NCI-H1930 (cell line): ENCODE results near the gene NEURL1.

Experiments used
- DNase-seq, 2 experiments: peaks; one replicate each; lab custom pipeline; 2025; lab: John Stamatoyannopoulos, UW

The NEURL1 gene

DNA sequence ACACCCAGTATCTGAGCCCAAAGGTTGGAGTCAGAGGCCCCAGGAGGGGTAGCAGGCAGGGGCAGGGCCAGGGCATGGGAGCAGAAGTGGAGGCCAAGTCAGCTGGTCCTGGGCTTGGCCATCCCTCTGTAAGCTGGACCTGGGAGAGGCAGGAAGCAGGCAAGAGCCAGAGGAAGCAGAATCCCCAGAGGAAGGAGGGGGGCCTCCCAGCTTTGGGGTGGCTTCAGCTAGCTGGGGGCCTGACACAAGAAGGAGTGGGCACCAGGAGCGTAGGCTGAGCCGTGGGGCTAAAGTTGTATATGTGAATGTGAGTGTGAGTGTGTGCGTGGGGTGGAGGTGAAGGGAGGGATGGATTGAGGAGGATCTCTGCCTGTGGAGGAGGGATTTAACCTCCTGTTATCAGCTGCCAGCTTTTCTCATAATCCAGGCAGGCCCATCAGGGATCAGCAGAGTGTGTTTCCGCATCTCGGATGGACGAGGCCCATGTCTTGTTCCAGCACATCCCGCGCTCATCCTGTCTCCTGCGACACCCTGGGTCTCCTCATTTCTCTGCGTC, 54.0 kb downstream of the NEURL1 start:
- no peak for DNase-seq

- no peak for DNase-seq
Observed at GRCh38 chr10:103548006-103548405, 54.5 kb downstream of the NEURL1 start.

- DNase-seq = no peak
Observed at GRCh38 chr10:103548581-103549348, 55.3 kb downstream of the NEURL1 start.

DNA sequence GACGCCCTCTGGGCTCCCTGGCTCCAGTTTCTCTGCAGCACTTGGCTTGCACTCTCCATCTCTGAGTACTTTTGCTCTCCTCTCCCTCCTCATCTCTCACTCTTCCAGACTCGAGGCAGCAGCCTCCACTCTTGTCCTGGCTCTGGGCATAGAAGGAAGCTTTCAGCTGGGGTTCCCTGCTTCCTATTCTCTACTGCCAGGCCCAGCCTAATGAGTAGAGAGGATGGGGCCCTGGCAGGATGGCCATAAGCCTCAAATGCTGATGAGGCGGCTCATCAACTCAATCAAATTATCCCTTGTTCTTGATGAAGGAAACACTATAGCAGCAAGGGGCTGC, 55.8 kb downstream of the NEURL1 start:
- no peak for DNase-seq

DNA sequence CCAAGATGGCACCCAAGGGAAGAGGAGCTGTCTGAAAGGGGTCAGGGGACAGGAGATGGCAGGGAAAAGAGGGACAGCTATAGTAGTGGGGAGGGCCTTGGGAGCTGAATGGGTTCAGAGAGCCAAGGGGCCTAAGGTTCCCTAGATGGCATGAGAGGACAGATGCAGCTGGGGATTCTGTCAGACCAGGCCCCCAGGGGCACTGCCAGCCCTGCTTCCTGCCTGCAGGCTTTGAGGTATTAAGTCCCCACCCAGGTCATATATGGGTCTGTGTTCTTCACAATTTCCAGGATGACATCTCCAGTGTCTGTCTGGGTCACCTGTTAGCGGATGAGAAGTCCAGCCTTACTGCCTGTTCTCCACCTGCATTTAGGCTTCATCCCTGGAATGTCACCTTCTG, 56.7 kb downstream of the NEURL1 start:
- DNase-seq = no peak

GRCh38 chr10:103551619-103552602, 58.4 kb downstream of the NEURL1 start:
- no peak for DNase-seq

DNA sequence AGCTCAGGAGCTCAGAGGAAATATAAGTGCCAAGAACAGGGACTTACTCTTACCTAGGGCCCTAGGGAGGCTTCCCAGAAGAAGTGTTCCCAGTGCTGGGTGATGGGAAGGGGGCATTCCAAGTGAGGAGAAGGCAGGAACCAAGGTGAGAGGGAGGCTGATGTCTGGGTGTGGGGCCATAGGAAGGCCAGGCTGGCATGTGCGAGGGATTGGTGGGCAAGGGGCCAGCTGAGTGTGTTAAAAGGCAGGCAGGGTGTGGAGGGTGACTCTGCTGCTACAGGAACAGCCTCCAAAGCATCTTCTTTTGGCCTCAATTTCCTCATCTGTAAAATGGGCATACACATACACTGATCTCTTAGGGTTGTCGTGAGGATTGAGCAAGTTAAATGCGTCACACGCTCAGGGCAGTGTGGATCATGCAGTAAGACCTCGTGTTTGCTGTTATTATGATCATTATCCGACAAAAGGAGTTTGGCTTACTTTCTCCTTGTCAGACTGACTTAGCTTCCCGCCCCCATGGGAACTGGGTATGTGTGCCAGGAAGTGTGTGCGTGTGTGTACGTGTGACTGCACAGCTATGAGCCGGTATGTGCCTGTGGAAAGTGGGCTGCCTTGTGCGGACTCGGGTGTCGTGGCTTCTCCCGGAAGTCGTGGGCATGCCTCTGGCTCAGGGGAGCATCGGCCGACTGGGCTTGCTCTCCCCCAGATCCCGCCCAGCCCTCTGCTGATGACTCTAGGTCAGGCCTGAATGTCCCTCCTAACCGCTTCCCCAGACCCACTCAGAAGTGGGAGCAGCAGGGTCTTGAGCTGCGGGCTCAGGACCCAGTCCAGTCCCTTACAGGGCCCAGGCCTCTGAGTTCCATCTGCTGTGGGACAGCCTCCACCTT, 59.6 kb downstream of the NEURL1 start:
- no peak for DNase-seq

GRCh38 chr10:103553743-103554487, 60.4 kb downstream of the NEURL1 start:
- no peak for DNase-seq

GRCh38 chr10:103554488-103555324, 61.2 kb downstream of the NEURL1 start:
- DNase-seq = no peak

GRCh38 chr10:103555325-103555649, 61.8 kb downstream of the NEURL1 start:
- no peak for DNase-seq

DNA sequence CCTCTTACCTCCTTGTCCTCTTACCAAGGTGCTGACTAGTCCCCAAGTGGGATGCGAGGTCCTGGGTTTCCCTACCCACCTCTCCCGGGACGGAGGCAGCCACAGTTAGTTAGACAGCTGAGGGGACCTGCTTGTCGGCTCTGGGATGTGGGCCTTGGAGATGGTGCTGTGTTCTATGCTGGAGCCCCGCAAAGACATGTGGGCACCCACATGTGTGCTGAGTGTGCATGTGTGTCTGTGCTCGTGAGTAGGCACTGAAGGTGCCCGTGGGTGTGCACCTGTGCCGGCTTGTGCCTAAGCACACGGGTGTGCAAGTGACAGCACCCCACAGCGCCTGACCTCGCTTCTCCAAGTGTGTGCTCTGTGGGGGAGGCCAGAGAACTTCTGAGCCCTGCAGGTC, 62.2 kb downstream of the NEURL1 start:
- no peak for DNase-seq

DNA sequence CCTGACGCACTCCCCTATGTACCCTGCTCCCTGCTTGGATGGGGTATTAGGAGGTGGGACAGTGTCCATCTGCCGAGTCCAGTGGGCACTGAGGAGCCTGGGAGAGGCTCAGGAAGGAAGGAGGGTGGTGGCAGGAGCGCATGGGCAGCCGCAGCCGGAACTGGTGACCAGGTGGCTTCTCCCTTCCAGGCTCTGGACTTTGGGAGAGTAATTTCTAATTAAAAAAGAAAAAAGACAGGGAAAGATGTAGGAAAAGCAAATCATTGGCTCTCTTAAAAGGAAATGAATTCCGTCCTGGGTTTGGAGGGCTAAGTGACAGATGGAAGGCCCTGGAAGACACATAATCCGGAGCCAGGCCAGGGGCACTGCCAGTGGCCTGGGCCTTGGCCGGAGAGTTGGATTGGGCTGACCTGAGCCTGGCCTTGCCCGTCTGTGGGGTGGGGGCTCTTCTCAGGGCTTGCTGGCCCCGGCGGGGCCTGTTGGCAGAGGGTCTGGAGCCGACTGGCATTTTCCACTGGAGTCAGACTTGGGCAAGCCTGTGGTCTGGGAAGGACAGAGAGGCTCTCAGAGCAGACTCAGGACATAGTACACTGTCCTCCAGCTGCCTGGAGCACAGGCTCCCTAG, 63.0 kb downstream of the NEURL1 start:
- DNase-seq = no peak

- DNase-seq = no peak
Observed at GRCh38 chr10:103557455-103557854, 64.0 kb downstream of the NEURL1 start.

- DNase-seq = no peak
Observed at GRCh38 chr10:103558911-103559310, 65.4 kb downstream of the NEURL1 start.

DNA sequence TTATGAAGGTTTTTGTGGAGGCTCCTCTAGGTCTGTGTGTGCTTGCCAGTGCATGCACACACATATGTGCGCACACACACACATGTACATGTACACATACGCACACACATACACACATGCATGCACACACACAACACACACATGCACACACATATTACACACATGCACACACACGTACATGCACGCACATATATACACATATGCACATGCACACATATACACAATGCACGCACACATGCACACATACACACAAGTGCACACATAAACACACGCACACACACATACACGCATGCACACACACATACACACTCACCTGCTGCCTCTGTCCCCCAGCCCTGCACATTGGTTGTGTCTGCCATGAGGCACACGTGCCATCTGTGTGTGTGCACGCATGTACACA, 66.3 kb downstream of the NEURL1 start:
- no peak for DNase-seq

DNA sequence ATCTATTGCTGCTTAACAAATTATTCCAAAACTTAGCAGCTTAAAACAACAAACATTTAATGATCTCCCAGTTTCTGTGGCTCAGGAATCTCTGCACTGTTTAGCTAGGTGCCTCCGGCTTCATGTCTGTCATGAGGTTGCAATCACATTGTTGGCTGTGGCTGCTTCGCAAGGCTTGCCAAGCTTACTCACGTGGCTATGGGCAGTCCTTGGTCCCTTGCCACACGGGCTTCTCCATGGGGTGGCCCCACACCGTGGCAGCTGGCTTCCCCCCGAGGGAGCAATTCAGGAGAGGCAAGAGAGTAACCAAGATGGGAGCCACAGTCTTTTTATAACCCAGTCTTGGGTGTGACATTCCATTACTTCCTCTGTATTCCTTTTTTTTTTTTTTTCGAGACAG, 67.4 kb downstream of the NEURL1 start:
- DNase-seq = no peak

- DNase-seq = no peak
Observed at GRCh38 chr10:103562383-103562782, 68.9 kb downstream of the NEURL1 start.

GRCh38 chr10:103563231-103564115, 70.0 kb downstream of the NEURL1 start:
- no peak for DNase-seq

DNA sequence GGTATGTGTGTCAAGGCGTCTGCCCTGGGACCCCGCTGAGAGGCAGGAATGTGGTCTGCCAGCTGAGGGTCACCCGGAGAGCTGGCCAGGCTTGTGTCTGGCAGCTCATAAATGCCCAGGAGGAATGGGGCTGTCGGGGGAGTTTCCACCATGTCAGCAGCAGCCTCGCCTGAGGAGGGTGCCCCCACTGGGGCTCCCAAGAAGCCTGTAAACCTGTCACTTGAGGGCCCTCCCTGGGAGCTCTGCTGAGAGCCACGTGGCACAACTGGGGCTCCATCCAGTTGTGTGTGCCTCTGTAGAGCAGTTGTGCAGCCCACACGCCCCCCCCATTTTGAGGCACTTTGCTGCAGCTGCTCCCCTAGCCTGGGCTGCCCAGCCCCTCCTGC, 70.6 kb downstream of the NEURL1 start:
- DNase-seq = no peak
